ENCODE measurements around the gene ALK.

Gene ALK

GRCh38 chr2:29638641-29639040, 282.7 kb downstream of the ALK start:
- no peak overlapping the region for H3K27ac ChIP-seq
- TF ChIP-seq, protein P1, sequence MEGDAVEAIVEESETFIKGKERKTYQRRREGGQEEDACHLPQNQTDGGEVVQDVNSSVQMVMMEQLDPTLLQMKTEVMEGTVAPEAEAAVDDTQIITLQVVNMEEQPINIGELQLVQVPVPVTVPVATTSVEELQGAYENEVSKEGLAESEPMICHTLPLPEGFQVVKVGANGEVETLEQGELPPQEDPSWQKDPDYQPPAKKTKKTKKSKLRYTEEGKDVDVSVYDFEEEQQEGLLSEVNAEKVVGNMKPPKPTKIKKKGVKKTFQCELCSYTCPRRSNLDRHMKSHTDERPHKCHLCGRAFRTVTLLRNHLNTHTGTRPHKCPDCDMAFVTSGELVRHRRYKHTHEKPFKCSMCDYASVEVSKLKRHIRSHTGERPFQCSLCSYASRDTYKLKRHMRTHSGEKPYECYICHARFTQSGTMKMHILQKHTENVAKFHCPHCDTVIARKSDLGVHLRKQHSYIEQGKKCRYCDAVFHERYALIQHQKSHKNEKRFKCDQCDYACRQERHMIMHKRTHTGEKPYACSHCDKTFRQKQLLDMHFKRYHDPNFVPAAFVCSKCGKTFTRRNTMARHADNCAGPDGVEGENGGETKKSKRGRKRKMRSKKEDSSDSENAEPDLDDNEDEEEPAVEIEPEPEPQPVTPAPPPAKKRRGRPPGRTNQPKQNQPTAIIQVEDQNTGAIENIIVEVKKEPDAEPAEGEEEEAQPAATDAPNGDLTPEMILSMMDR (IDR thresholded peaks at IDR 0.05): no peak
- TF ChIP-seq ZFX (IDR thresholded peaks at IDR 0.05; ENCODE audit: borderline replicate concordance): no peak

DNA sequence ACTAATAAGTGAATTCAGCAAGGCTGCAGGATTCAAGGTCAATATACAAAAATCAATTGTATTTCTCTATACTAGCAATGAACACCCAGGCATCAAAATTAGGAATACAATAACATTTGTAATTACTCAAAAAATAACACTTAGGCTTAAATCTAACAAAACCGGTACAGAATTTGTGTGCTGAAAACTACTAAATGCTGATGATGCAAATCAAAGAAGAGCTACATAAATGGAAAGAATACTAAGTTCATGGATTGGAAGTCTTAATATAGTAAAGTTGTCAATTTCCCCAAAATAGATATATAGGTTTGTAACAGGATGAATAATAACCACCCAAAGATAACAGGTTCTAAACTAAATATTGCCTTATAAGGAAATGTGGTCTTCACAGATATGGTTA, 286.5 kb downstream of the ALK start:
- no peak overlapping the region for H3K27ac ChIP-seq
- TF ChIP-seq, protein P1 (IDR thresholded peaks at IDR 0.05): no peak

DNA sequence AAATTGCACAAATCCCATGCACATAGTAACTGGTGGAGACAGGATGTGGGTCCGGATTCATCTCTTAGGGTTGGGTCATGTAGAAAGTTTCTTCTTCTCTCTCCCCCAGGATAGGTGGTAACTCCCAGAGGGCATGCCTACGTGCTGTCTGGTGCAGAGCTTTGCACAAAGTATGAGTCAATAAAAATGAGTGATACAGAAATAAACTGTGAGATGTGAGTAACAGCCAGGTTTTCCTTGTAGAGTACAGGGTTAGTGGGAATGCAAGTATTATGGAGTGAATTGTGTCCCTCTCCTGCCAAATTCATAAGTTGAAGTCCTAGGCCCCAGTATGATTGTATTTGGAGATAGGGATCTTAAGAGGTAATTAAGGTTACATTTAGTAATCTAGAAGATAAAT, 289.4 kb downstream of the ALK start:
- no peak overlapping the region for H3K27ac ChIP-seq
- TF ChIP-seq, protein P1 (IDR thresholded peaks at IDR 0.05): no peak
- no peak for TF ChIP-seq ZFX (IDR thresholded peaks at IDR 0.05; ENCODE audit: borderline replicate concordance)

DNA sequence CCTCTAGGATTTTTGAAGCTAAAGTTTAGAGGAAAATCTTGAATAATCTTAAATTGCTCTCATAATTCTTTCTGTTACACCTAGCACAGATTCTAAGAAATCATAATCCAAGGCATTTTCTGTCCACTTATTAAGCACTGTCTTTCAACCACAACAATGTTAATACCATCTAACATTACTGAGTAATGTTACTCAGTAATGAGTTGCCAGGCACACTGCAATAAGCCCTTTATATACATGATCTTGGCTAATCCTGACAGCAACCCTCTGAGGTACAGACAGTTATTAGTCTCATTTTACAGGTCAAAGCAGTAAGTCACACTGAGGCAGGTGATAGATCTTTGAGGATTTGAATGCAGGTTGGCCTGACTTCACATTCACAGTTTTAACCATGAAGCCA, 291.9 kb downstream of the ALK start:
- no peak for TF ChIP-seq ZFX (IDR thresholded peaks at IDR 0.05; ENCODE audit: borderline replicate concordance)
- TF ChIP-seq, protein P1 (IDR thresholded peaks at IDR 0.05): no peak
- H3K27ac ChIP-seq: no peak overlapping the region

GRCh38 chr2:29628862-29629261, 292.5 kb downstream of the ALK start:
- no peak for TF ChIP-seq ZFX (IDR thresholded peaks at IDR 0.05; ENCODE audit: borderline replicate concordance)
- TF ChIP-seq, protein P1 (IDR thresholded peaks at IDR 0.05): no peak
- no peak overlapping the region for H3K27ac ChIP-seq

DNA sequence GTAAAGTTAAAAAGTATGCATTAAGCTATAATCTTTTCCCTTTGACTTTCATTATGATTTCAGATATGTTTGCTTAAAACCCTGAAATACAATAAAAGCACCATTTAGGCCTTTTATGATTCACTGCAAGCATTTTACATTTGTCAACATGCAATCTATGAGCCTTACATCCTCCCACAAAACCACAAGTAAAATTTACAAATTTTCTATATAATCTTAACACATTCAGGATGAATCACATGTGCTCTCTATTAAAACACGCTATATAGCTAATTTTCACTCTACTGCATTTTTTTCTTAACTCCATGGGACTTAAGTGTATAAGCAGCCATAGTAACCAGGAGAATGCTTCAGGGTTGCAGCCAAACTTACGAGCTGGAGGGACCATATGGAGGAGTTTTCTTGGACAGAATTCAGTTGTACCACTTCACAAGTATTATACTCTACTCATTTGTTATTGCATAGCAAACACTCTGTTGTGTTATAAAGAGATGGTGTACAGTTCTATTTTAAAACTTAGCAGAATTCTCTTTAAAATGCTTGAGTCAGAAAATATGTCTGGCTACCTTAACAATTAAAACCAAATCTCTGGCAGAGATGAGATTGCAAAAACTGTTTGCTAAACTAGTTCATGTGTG, 293.2 kb downstream of the ALK start:
- TF ChIP-seq ZFX (IDR thresholded peaks at IDR 0.05; ENCODE audit: borderline replicate concordance): no peak
- TF ChIP-seq, protein P1 (IDR thresholded peaks at IDR 0.05): no peak

GRCh38 chr2:29627279-29627711, 294.1 kb downstream of the ALK start:
- no peak for TF ChIP-seq ZFX (IDR thresholded peaks at IDR 0.05; ENCODE audit: borderline replicate concordance)
- TF ChIP-seq, protein P1 (IDR thresholded peaks at IDR 0.05): no peak
- H3K27ac ChIP-seq: no peak overlapping the region

More for the DNA sequence above, 293.2 kb downstream of the ALK start:
- H3K27ac ChIP-seq: no peak overlapping the region

Data from 22Rv1 (cell line).